HG02970 (cell line): ENCODE results near the gene KRT78.
"Not testable (repeated sequence)": the region's sequence is repeated elsewhere in the genome, so short reads cannot be mapped to it uniquely, and the experiment has no call there.

Experiments used
- ATAC-seq: cut with Tn5 transposase; IDR thresholded peaks from one replicate; pipeline ENCODE4 v1.9.1; 2021; ENCODE audit warnings: mild to moderate bottlenecking, moderate library complexity, moderate number of reproducible peaks; ENCODE audit not compliant: unreplicated experiment, low FRiP score

KRT78 gene

DNA sequence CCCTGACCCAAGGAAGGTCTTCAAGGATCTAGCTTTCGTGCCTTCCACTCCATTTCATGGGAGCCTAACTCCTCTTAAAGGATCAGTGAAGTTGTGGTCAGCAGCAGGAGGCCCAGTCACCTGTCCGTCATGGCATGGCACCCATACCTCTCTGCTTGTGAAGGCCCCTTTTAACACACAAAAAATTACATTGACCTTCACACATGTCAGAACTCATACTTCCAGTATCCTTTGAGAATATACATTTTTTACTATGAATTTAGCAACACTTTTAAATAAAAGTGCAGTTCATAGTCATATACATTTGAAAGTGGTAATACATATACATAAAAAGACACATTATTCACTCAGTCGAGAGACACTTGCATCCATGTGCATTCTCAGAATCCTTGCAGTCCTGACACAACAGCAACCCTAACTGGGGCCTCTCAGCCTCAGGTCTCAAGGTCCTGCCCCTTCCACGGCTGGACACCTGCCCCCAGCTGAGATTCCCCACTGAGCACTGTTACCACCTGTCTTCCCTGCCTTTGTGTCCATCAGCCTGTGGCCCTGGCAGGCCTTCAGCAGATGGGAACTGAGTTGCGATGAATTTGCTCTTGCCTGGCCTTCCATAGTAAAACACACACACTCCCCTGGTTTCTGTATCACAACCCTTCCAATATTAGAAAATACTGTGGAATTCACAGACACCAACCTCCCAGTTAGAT lies 49.1 kb downstream of the KRT78 start:
- no peak for ATAC-seq

DNA sequence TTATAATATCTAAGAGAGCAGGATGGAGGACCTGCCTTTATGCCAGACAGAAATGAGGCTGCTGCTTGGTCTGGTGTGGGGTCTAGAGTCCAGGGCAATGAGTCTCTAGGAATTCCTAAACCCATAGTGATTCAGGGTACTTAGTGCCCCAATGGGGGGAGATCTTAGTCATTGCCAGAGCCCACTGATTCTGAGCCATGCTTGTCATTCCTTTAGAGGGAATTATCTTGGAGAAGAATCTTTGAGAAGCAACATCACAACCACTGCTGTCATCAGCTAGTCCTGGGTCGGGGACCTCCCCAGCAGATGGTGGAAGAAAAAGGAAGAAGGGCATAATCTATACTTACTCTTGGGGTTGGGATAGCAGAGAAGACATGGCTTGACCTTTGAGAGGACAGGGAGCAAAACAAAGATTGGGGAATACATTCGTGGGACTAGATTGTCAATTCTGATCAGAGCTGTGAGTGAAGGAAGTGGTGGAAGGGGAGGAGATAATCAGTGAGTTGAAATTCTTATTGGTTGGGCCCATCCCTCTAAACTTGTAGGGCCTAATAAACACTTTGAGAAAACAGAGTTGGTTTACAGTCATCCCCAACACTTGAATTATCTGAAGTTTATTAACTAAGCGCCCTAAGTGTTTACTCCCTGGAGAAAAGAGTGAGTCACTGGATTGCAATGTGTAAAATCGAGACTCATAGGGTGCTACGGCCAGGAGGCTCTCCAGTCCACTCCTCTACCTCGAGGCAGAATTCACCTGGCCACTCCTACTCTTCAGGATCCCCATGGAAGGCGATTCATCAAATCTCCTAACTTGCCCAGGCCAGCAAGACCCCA lies 49.9 kb downstream of the KRT78 start:
- no peak for ATAC-seq

DNA sequence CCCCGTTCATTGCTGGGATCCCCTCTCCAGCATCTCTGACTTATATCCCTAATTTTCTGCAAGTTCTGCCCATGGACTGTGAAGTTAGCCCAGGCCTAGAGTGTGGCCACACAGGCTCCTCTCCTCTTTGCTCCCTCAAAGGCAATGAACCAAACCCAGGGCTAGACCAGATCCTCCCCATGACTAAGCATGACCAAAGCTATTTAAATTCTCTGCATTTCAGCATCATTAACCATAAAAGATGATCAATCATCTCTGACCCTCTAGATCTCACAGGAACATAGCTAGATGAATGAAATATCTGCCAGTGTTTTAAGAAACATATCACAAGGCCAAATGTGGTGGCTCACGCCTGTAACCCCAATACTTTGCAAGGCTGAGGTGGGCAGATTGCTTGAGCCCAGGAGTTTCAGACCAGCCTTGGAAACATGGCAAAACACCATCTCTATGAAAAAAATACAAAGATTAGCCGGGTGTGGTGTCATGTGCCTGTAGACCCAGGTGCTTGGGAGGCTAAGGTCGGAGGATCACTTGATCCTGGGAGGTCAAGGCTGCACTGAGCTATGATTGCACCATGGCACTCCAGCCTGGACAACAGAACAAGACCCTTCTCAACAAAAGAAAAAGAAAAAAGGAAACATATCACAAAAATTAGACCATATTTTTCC lies 50.7 kb downstream of the KRT78 start:
- no peak for ATAC-seq

DNA sequence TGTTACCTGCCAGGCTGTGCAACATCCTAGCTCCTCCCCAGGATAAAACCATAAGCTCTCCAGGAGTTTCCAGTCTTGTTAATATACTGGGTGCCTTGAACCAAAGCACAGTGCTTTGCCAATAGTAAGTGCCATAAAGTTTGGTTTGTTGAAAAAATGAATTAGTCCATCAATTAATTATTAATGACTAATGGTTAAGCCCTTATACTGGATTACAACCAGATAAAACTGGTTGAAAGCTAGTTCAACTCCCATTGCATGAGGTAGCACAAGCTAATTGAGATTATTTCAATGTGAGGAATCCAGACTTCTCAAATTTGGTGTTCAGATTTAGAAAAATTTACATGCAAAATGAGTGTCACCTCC lies 51.3 kb downstream of the KRT78 start:
- ATAC-seq = no peak

DNA sequence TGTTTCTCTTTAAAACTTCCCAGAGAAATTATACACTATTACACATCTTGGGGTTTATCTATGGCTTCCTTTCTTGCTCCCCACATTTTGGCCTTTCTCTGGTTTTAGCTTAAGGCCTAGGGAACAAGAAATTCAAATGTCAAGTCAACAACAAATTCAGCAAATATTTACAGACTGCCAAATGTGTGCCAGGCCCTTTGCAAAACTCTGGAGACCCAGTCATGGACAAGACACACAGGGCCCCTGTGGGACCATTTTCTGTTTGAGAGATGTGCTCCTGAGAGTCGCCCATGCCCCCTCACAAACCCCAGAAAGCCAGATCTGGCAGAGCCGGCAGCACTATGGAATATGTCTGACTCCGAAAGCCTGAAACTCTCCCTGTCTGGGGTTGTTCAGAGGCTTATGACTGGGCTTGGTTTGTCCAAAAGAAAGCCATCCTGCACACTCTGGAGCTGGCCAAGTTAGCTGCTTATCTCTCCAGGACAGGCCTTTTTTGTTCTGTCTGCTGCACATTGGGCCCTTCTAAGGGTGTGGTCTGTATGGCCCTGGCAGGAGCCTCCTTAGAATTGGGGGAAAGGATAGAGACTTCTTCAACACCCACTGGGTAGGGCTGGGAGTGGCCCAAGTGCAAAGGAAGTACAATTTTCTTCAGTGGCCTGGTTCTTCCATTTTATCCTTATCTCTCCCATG lies 51.8 kb downstream of the KRT78 start:
- ATAC-seq = no peak

DNA sequence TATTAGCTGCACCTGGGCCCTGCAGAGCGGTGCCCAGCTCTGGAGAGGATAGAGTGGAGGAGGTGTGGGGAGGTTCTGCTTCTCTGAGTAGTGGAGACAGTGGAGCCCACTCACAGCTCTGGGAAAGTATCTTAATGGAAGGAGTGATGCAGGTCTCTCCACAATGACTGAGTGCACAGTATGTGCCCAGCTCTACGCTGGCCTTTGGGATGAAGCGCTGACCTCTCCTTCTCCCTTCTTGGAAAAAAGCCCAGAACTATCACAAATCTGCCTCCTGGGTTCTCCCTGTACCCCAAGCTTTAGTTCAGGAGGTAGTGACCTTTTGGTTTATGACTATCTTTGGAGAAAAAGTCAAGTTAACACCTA lies 52.4 kb downstream of the KRT78 start:
- ATAC-seq = no peak

DNA sequence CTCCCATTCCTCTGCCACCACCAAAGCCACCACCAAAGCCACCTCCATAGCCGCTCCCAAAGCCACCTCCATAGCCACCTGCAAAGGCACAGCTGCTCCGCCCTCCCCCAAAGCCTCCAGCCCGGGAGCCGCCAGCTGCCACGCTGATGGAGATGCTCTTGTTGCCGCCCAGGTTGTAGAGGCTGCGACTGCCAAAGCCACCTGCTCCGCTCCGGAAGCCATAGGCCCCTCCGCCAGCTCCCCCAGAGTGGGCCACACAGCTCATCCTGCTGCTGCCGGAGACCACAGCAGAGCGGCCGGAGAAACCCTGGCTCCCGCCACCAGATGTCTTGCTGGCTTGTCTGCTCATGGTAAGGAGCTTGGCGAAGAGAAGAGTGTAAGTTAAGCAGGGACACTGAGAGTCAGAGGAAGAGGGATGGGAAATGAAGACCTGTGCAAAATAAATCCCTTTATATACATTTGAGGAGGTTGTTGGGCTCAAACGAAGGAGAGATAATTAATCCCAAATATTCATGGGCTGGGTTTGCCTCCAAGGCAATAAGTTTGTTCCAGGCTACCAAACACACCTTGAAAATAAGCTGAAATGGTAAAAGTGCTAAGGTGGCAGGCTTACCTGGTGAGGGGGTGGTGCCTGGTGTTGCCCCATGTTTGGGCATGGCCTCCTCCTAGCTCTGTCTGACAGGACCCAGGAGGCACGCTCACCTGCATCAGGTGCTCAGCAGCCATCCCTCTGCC lies 52.9 kb downstream of the KRT78 start, which contains the start of gene KRT3:
Gene KRT3, minus strand, starts transcription at position 424 of the 735 bp plus-strand sequence. Its CDS starts 75 bp downstream, at position 349.
- ATAC-seq = no peak

DNA sequence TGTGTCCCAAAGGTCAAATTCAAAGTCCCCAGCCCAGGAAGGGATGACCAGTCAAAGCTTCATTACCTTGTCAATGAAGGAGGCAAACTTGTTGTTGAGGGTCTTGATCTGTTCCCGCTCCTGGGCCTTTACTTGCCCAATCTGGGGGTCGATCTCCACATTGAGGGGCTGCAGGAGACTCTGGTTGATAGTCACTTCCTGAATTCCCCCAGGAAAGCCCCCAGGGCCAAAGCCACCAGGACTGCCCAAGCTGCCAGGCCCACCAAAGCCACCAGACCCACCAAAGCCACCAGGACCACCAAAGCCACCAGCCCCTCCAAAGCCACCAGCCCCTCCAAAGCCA lies 53.5 kb downstream of the KRT78 start:
- ATAC-seq = not testable (repeated sequence)

DNA sequence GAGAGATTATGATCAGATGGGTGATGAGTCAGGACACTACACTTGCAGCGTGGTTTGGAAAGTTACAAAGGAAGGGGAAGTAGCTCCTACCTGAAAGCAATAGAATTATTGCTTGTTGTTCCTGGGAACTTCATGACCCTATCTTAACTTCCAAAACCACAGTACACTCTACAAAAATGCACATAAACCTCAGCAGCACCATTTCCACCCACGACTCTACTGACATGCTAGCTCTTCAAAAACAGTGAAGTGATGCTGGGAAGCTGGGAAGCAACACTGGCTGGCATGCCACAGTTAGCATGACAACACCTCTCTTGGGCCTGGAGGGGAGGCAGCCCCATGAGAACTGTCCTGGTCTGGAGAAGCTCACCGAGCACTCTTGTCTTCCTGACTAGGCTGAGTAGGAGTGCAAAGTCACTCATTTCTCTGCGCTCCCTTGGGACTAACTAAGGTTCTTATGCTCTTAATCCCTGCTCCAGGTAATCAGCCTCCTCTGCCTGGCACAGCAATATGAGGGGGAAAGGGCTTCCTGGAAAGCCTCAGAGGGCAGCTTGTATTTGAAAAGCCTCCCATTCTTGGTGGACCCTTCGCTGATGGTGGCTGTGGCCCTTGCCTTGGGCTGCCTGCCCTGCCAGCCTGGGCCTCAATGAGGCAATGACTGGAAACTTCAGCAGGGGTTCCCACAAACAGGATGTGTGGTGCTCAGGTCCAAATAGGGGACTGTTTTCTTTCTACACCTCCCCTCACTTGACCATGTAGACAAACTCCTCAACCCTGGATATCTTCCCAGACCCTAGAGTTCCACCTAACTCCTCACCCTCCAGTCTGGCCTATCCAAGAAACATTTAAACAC lies 54.1 kb downstream of the KRT78 start:
- ATAC-seq = no peak

DNA sequence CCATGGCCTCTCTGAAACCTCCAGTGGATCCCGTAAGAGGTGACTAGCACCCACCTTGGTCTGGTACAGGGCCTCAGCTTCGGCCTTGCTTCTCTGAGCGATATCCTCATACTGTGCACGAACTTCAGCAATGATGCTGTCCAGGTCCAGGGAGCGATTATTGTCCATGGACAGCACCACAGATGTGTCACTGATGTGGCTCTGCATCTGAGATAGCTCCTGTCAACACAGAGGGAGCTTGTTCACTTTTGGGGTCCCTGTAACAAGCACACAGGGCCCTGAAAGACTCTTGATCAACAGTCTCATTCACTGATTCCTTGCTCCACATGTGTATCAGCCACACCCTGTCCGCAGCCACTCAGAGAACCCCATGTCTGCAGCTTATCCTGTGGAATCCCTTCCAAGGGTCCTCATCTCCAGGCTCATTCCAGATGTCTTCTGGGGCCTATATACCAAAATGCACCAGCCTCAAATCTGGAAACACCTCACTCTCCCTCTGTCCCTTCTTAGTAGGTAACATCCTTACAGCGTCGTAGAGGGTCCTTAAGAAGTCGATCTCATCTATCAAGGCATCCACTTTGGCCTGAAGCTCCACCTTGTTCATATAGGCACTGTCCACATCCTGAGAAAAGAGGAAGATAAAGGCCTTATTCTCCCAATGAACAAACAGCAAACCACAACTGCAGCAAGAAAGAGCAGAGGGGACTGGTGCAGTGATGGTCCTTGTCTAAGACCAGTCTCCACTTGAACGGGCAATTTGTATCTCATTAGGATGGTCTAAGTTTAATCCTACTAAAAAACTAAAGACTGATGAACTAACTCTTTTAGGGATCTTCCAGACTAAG lies 56.4 kb downstream of the KRT78 start:
- no peak for ATAC-seq

DNA sequence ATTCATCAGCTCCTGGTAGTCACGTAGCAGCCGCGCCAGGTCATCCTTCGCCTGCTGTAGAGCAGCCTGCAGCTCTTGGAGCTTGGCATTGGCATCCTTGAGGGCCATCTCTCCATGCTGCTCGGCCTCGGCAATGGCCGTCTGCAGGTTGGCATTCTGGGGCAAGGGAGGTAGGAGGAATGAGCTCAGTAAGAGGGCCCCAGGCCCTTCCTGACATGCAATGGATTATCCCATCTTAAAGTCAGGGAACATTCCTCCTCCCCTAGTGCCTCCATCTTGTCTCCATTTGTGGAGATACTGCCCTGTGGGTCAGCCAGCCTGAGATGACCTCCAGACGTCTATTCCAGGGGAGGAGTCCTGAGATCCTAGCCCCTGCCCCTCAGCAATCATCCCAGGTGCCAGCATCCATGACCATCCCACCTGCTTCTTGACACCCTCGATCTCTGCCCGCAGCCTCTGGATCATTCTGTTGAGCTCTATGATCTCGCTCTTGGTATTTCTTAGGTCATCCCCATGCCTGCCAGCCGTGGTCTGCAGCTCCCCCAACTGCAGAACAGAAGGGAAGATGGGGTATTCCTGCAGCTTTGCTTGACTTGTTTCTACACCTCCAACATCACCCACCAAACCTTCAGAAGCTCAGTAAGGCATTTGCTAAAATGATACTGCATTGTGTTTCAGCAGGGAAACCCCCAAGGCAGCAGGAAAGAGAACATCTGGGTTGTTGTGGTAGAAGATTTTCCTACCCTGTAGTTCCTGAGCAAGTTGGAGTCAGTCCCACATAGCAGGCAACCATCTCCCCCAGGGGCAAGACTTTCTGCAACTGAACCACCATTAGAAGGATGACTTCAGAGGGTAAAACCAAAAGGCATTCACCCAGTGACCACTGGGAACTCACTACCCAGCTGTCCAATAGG lies 57.3 kb downstream of the KRT78 start:
- ATAC-seq = no peak

DNA sequence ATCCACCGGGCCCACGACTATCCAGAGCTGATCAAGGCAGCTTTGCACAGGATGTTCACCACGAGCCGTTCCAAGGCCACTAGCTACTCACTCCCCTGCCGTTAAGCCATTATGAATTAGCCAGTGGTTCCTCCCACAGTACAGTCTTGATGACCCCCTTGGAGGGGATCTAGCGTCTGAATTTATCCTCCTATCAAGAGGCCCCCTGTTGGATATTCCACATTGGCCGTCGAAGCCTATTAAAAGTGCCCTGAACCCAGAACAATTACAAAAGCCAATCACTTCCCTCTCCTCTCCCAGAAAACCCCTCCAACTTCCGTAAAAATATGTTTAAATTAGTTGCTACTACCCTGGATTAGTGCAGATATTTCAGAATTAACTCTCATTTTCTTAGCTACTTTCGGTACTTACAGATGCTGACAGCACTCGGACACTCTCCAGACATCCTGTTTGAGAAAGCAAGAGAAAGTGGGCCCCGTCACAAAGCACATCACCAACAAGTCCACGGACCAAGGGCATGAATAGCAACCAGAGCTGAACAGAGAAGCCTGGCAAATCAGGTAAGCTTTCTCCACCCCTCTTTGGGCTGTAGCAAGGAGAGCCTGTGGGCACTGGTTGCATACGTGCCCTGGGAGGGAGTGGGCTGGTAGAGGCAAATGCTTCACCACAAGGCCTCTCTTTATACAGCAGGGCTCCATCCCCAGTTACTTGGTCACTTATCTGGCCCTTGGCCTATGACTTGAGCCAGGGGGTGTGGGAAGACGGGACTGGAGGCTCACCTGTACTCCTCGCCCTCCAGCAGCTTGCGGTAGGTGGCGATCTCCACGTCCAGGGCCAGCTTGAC lies 58.1 kb downstream of the KRT78 start:
- no peak for ATAC-seq

DNA sequence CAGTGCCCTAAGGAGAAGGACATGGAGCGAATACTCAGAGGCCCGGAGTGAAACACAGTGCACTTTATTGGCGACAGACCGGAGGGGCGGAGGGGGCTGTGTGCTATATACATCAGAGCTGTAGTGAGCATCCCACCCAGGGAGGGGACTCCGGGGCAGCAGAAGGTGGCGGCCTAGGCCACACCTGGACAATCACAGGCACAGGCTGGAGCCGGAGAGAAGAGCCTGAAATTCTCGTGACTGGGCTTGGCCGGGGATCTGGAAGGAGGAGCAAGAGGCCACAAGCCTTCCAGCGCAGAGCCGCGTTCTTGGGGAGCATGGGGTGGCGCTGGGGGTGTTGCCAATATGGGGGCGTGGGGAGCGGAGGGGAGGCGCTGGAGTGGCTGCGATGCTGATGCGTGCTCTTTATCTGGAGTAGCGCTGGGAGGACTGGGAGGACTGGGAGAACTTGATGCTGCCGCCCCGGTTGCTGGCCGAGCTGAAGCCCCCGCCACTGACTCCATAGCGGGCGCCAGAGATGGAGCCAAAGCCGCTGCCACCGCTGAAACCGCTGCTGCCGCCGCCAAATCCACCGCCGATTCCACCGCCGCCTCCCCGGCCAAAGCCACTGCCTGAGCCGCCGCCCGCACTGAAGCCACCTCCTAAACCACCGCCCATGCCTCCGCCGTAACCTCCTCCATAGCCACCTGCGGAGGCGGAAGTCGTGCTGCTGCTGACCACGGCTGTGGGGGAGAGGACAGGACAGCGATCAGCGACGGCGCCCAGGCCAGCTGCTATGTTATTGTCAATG lies 59.0 kb downstream of the KRT78 start:
- ATAC-seq = no peak

DNA sequence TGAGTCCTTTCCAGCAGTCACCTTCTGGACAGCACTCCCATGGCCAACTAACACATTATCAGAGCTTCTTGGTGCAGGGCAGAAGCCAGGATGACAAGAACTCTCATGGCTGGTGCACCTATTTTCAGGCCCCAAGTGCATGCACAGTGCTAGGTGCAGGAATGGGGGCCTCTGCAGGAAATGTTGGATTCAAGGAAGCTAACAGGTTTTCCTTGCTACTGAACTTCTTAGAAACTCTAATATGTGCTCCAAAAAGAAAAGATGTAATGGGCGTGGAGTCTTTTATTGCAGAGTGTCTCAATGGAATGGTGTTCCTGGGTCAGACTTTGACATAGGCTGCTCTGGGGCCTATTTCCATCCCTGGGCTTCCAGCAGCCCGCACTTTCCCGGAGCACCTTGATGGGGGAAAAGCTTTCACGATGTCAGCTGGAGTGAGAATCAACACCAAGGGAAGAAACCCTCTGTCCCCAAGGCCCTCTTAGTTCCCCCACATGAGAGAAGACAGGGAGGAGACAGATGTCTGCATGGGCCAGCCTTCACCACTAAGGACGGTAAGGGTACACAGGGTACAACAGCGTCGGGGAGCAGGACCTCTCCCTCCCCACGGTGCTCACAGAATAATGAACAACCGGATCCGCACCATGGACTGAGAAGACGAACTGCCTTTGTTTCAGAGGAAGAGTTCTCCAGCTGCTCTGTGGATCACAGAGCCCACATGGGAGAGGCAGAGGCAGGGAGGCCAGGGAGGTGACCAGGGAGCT lies 59.7 kb downstream of the KRT78 start:
- ATAC-seq = no peak
